ENCODE data around the gene PLXNA4. TPM values are rescaled to one million over a fixed set of nuclear protein-coding genes. Genes with fewer than 3 reads are reported as not detected.

PLXNA4 gene
- total and polyA plus RNA-seq, 2 donors (not counting 1 experiment from before 2014, with no cell fraction given) = not detected

- no peak overlapping the region for H3K4me3 ChIP-seq (ENCODE audit: control extremely low read depth in 1 of 5, extremely low read depth in 1 of 5, insufficient read depth in 1 of 5, low read depth in 2 of 5, low read length in 4 of 5)
- no peak overlapping the region for H3K9ac ChIP-seq (ENCODE audit: low read length)
- ChIA-PET POLR2A (no interaction called here), CTCF (no interaction called here)
- Mint-ChIP-seq H3K4me3 (no peak overlapping the region), H3K4me1 (no peaks in the 10 kb centered on the region), H3K27ac (no peak overlapping the region), H3K9me3 (ENCODE audit: insufficient read depth) (no peaks in the 10 kb centered on the region), H3K27me3 (peaks cover 4% of the 10 kb centered on the region)
- DNase-seq (no peak), ATAC-seq (ENCODE audit: low read depth) (no peak)
- no peak overlapping the region for H2AFZ ChIP-seq (ENCODE audit: insufficient read depth, low read depth, low read length, poor library complexity, severe bottlenecking)
- intact Hi-C loops (cut with micrococcal nuclease) = no loop called here
- no peaks in the 10 kb centered on the region for H3K36me3 ChIP-seq (replicated peaks in 1 of 2; ENCODE audit: control extremely low read depth in 1 of 2, control insufficient read depth in 1 of 2, extremely low read depth in 1 of 2, insufficient read depth in 2 of 2, low read length in 1 of 2)
- peaks cover 0 to 4% (median 0%) of the 10 kb centered on the region in 4 experiments for H3K27me3 ChIP-seq (replicated peaks in 1 of 4; ENCODE audit: control extremely low read depth in 1 of 4, control insufficient read depth in 3 of 4, insufficient read depth in 4 of 4, low read length in 3 of 4)
- H3K4me1 ChIP-seq (ENCODE audit: control insufficient read depth in 2 of 2, insufficient read depth in 2 of 2, low read length in 2 of 2) = no peaks in the 10 kb centered on the region
- H3K9me3 ChIP-seq (ENCODE audit: control extremely low read depth in 1 of 3, control insufficient read depth in 2 of 3, insufficient read depth in 1 of 3, low read length in 2 of 3) = peaks cover 0 to 13% (median 0%) of the 10 kb centered on the region in 3 donors
- no peak for TF ChIP-seq EZH2 (IDR thresholded peaks at IDR 0.05; ENCODE audit: borderline replicate concordance, insufficient read depth, low read depth, low read length, poor library complexity, severe bottlenecking)
- no peak for TF ChIP-seq CTCF (IDR thresholded peaks at IDR 0.05)
- no peaks in the 10 kb centered on the region for H4K20me1 ChIP-seq (ENCODE audit: control insufficient read depth, insufficient read depth, low read length, poor library complexity, severe bottlenecking)
- H3K79me2 ChIP-seq (ENCODE audit: control insufficient read depth, insufficient read depth, low read length) = no peaks in the 10 kb centered on the region
- H3K27ac ChIP-seq (ENCODE audit: low read length in 2 of 2) = no peak overlapping the region
- H3K4me2 ChIP-seq (replicated peaks; ENCODE audit: low read depth, low read length, poor library complexity, severe bottlenecking) = no peak overlapping the region
- no CpG with 5 or more reads among the region's 1 CpG for WGBS (ENCODE audit: insufficient coverage)
Measured at GRCh38 chr7:132109769-132110168, 466.5 kb downstream of the PLXNA4 start.

GRCh38 chr7:132108563-132108962 is 467.7 kb downstream of the PLXNA4 start:
- H3K4me1 ChIP-seq (ENCODE audit: control insufficient read depth in 2 of 2, insufficient read depth in 2 of 2, low read length in 2 of 2) = no peaks in the 10 kb centered on the region
- Mint-ChIP-seq H3K9me3 (ENCODE audit: insufficient read depth) (no peaks in the 10 kb centered on the region), H3K4me3 (no peak overlapping the region), H3K27ac (no peak overlapping the region), H3K27me3 (peaks cover 4% of the 10 kb centered on the region), H3K4me1 (no peaks in the 10 kb centered on the region)
- DNase-seq = no peak
- POLR2A ChIA-PET = no interaction called here
- H3K9me3 ChIP-seq (ENCODE audit: control extremely low read depth in 1 of 3, control insufficient read depth in 2 of 3, insufficient read depth in 1 of 3, low read length in 2 of 3) = peaks cover 0 to 2% (median 0%) of the 10 kb centered on the region in 3 donors
- no peak overlapping the region for H3K4me3 ChIP-seq (ENCODE audit: control extremely low read depth in 1 of 5, extremely low read depth in 1 of 5, insufficient read depth in 1 of 5, low read depth in 2 of 5, low read length in 4 of 5)
- no peak for ATAC-seq (ENCODE audit: low read depth)
- no peaks in the 10 kb centered on the region for H4K20me1 ChIP-seq (ENCODE audit: control insufficient read depth, insufficient read depth, low read length, poor library complexity, severe bottlenecking)
- no peak overlapping the region for H3K27ac ChIP-seq (ENCODE audit: low read length in 2 of 2)
- H3K4me2 ChIP-seq (replicated peaks; ENCODE audit: low read depth, low read length, poor library complexity, severe bottlenecking) = no peak overlapping the region
- intact Hi-C loops (cut with micrococcal nuclease) = no loop called here
- CTCF ChIA-PET = no interaction called here
- WGBS (ENCODE audit: insufficient coverage) = 67% methylated on average over 2 of the region's 4 CpGs
- no peaks in the 10 kb centered on the region for H3K36me3 ChIP-seq (replicated peaks in 1 of 2; ENCODE audit: control extremely low read depth in 1 of 2, control insufficient read depth in 1 of 2, extremely low read depth in 1 of 2, insufficient read depth in 2 of 2, low read length in 1 of 2)
- H3K27me3 ChIP-seq (replicated peaks in 1 of 4; ENCODE audit: control extremely low read depth in 1 of 4, control insufficient read depth in 3 of 4, insufficient read depth in 4 of 4, low read length in 3 of 4) = peaks cover 0 to 4% (median 0%) of the 10 kb centered on the region in 4 experiments
- TF ChIP-seq EZH2 (IDR thresholded peaks at IDR 0.05; ENCODE audit: borderline replicate concordance, insufficient read depth, low read depth, low read length, poor library complexity, severe bottlenecking) (no peak), CTCF (IDR thresholded peaks at IDR 0.05) (no peak)
- H3K9ac ChIP-seq (ENCODE audit: low read length) = no peak overlapping the region
- H2AFZ ChIP-seq (ENCODE audit: insufficient read depth, low read depth, low read length, poor library complexity, severe bottlenecking) = no peak overlapping the region
- H3K79me2 ChIP-seq (ENCODE audit: control insufficient read depth, insufficient read depth, low read length) = no peaks in the 10 kb centered on the region

Measured in B cell (primary cell).